Panc1 (cell line): Measurements from ENCODE around the gene DYNC2LI1. TPM values are rescaled to one million over a fixed set of nuclear protein-coding genes. Genes with fewer than 3 reads are reported as not detected.

Experiments used
- ATAC-seq: fragments of 200-7000 bp; cut with Tn5 transposase; 2 replicates; pipeline ENCODE4 v1.9.1; 2020; ENCODE audit warnings: mild to moderate bottlenecking, moderate library complexity
- BruUV-seq: library from RNA; stranded (reverse); fragments of 400-500 nt; replicated peaks from 2 replicates; lab custom pipeline; 2021; lab: Mats Ljungman, UMichigan
- CTCF ChIA-PET: fragments of 300-600 bp; sonication (Branson Sonifier 250); formaldehyde crosslinking; loops from one replicate; lab custom pipeline; 2022; ENCODE audit warnings: antibody characterized with exemption; lab: Charles Lee
- POLR2A ChIA-PET: fragments of 300-600 bp; sonication (Branson Sonifier 250); formaldehyde crosslinking; loops from one replicate; lab custom pipeline; 2022; ENCODE audit warnings: antibody characterized with exemption; lab: Charles Lee
- DNase-seq: peaks from one replicate; pipeline ENCODE4 v3.0.0-alpha.2; 2010; ENCODE audit warnings: low read depth, low spot score
- H3K27ac ChIP-seq: 2 replicates; pipeline ENCODE4 v1.5.1; 2011; ENCODE audit warnings: mild to moderate bottlenecking, low read length, inconsistent platforms
- H3K27me3 ChIP-seq: fragments of 200-500 bp; sonication (Bioruptor generic); 2 replicates; pipeline ENCODE4 v1.6.0; 2014; ENCODE audit warnings: low read length, inconsistent platforms; ENCODE audit not compliant: control insufficient read depth, insufficient read depth
- H3K36me3 ChIP-seq: fragments of 200-500 bp; sonication (Bioruptor generic); 2 replicates; pipeline ENCODE4 v1.5.1; 2014; ENCODE audit warnings: inconsistent platforms, mild to moderate bottlenecking, low read length, moderate library complexity; ENCODE audit not compliant: control insufficient read depth, insufficient read depth
- H3K4me1 ChIP-seq: 2 replicates; pipeline ENCODE4 v1.5.1; 2011; ENCODE audit warnings: inconsistent platforms, mild to moderate bottlenecking, low read length, moderate library complexity; ENCODE audit not compliant: control insufficient read depth, insufficient read depth
- H3K4me3 ChIP-seq, 2 experiments: 2 replicates each; pipeline ENCODE4 v1.5.1; 2011 to 2012; ENCODE audit warnings: low read depth in 2 of 2, low read length in 2 of 2, mild to moderate bottlenecking in 2 of 2, inconsistent platforms in 1 of 2, moderate library complexity in 1 of 2
- H3K9me3 ChIP-seq: fragments of 200-500 bp; sonication (Bioruptor generic); 2 replicates; pipeline ENCODE4 v1.5.1; 2014; ENCODE audit warnings: low read depth, mild to moderate bottlenecking, inconsistent platforms, low read length, moderate library complexity; ENCODE audit not compliant: control insufficient read depth, insufficient read depth
- POLR2AphosphoS5 ChIP-seq: IDR thresholded peaks from 2 replicates; pipeline ENCODE4 v1.6.1; 2012; ENCODE audit warnings: mild to moderate bottlenecking, low read depth, low read length, moderate library complexity
- SIN3A ChIP-seq: IDR thresholded peaks from 2 replicates; pipeline ENCODE4 v1.6.1; 2012; ENCODE audit warnings: low read depth, mild to moderate bottlenecking, low read length, moderate library complexity, borderline replicate concordance; ENCODE audit not compliant: insufficient read depth
- TCF7L2 ChIP-seq: IDR thresholded peaks from 2 replicates; pipeline ENCODE4 v1.6.1; 2011; ENCODE audit warnings: mild to moderate bottlenecking, low read depth, low read length, inconsistent platforms
- in situ Hi-C: cut with HindIII; loops from 2 replicates; pipeline ENCODE4 v1.10.0; 2016; ENCODE audit warnings: low sequenced_read_pairs, low pct_unique_long_range_greater_than_20kb
- intact Hi-C: fragments of 100-400 bp; cut with micrococcal nuclease; formaldehyde crosslinking; loops from one replicate; pipeline ENCODE4 v1.10.0; 2022; ENCODE audit not compliant: unreplicated experiment
- total RNA-seq: library from RNA; stranded (reverse); gene quantifications from one replicate; pipeline ENCODE4 v1.2.1, GENCODE V29; 2021; ENCODE audit not compliant: unreplicated experiment
- TF ChIP-seq, protein P1 (sequence below): fragments of 450-650 bp; IDR thresholded peaks from 2 replicates; pipeline ENCODE4 v1.5.1; 2017; ENCODE audit warnings: mild to moderate bottlenecking
- TF ChIP-seq, protein P2 (sequence below), 2 experiments: IDR thresholded peaks; 2 replicates each; pipeline ENCODE4 v1.6.1; 2011 to 2012; ENCODE audit warnings: low read depth in 2 of 2, control low read depth in 1 of 2, low read length in 1 of 2, mild to moderate bottlenecking in 1 of 2, moderate library complexity in 1 of 2; ENCODE audit not compliant: insufficient read depth in 1 of 2

The DYNC2LI1 gene
- total RNA-seq, 1 experiment from 2014 or later: 8.5 TPM

GRCh38 chr2:43751476-43751990, 22.3 kb upstream of the DYNC2LI1 start:
- TF ChIP-seq TCF7L2: no peak
- no peak for ATAC-seq
- BruUV-seq: no TSS peak
- intact Hi-C loops: no loop called here
- no peaks in the 10 kb centered on the region for H3K36me3 ChIP-seq
- no peak for DNase-seq
- CTCF ChIA-PET: no interaction called here
- no peaks in the 10 kb centered on the region for H3K9me3 ChIP-seq
- H3K4me1 ChIP-seq: no peaks in the 10 kb centered on the region
- no peak overlapping the region for H3K27ac ChIP-seq
- in situ Hi-C loops: no loop called here
- POLR2A ChIA-PET: interaction anchor here (0.6 to 0.7 kb wide), 2 partner anchors 52 to 870 kb away, joined by 3 to 4 read pairs; no protein-coding TSS in a partner anchor
- no peaks in the 10 kb centered on the region for H3K27me3 ChIP-seq
- no peak overlapping the region for H3K4me3 ChIP-seq

GRCh38 chr2:43752302-43752701, 21.5 kb upstream of the DYNC2LI1 start:
- ChIA-PET CTCF (no interaction called here), POLR2A (interaction anchor here (0.5 to 0.7 kb wide), 4 partner anchors 53 to 871 kb away, joined by 3 to 8 read pairs (median 4); no protein-coding TSS in a partner anchor)
- Histone ChIP-seq H3K4me1 (no peaks in the 10 kb centered on the region), H3K4me3 (no peak overlapping the region), H3K27me3 (no peaks in the 10 kb centered on the region), H3K9me3 (no peaks in the 10 kb centered on the region), H3K36me3 (no peaks in the 10 kb centered on the region), H3K27ac (no peak overlapping the region)
- BruUV-seq: no TSS peak
- intact Hi-C loops: no loop called here
- TF ChIP-seq POLR2AphosphoS5: no peak
- TF ChIP-seq SIN3A: no peak
- TF ChIP-seq, protein P1, sequence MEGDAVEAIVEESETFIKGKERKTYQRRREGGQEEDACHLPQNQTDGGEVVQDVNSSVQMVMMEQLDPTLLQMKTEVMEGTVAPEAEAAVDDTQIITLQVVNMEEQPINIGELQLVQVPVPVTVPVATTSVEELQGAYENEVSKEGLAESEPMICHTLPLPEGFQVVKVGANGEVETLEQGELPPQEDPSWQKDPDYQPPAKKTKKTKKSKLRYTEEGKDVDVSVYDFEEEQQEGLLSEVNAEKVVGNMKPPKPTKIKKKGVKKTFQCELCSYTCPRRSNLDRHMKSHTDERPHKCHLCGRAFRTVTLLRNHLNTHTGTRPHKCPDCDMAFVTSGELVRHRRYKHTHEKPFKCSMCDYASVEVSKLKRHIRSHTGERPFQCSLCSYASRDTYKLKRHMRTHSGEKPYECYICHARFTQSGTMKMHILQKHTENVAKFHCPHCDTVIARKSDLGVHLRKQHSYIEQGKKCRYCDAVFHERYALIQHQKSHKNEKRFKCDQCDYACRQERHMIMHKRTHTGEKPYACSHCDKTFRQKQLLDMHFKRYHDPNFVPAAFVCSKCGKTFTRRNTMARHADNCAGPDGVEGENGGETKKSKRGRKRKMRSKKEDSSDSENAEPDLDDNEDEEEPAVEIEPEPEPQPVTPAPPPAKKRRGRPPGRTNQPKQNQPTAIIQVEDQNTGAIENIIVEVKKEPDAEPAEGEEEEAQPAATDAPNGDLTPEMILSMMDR: no peak
- TF ChIP-seq, protein P2, sequence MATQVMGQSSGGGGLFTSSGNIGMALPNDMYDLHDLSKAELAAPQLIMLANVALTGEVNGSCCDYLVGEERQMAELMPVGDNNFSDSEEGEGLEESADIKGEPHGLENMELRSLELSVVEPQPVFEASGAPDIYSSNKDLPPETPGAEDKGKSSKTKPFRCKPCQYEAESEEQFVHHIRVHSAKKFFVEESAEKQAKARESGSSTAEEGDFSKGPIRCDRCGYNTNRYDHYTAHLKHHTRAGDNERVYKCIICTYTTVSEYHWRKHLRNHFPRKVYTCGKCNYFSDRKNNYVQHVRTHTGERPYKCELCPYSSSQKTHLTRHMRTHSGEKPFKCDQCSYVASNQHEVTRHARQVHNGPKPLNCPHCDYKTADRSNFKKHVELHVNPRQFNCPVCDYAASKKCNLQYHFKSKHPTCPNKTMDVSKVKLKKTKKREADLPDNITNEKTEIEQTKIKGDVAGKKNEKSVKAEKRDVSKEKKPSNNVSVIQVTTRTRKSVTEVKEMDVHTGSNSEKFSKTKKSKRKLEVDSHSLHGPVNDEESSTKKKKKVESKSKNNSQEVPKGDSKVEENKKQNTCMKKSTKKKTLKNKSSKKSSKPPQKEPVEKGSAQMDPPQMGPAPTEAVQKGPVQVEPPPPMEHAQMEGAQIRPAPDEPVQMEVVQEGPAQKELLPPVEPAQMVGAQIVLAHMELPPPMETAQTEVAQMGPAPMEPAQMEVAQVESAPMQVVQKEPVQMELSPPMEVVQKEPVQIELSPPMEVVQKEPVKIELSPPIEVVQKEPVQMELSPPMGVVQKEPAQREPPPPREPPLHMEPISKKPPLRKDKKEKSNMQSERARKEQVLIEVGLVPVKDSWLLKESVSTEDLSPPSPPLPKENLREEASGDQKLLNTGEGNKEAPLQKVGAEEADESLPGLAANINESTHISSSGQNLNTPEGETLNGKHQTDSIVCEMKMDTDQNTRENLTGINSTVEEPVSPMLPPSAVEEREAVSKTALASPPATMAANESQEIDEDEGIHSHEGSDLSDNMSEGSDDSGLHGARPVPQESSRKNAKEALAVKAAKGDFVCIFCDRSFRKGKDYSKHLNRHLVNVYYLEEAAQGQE (IDR thresholded peaks at IDR 0.05; ENCODE audit: insufficient read depth in 1 of 2, low read depth in 2 of 2, low read length in 1 of 2): no peak
- no peak for TF ChIP-seq TCF7L2
- in situ Hi-C loops: no loop called here
- ATAC-seq (no peak), DNase-seq (no peak)

GRCh38 chr2:43754180-43754579, 19.7 kb upstream of the DYNC2LI1 start:
- no peak for DNase-seq
- in situ Hi-C loops: no loop called here
- no peaks in the 10 kb centered on the region for H3K9me3 ChIP-seq
- no peak for ATAC-seq
- no peaks in the 10 kb centered on the region for H3K36me3 ChIP-seq
- no peak overlapping the region for H3K27ac ChIP-seq
- ChIA-PET CTCF (interaction anchor here (0.7 kb wide), 1 partner anchor 10 kb away, joined by 3 read pairs; no protein-coding TSS in a partner anchor), POLR2A (no interaction called here)
- TF ChIP-seq, protein P2 (IDR thresholded peaks at IDR 0.05; ENCODE audit: insufficient read depth in 1 of 2, low read depth in 2 of 2, low read length in 1 of 2): no peak
- no peak for TF ChIP-seq POLR2AphosphoS5
- TF ChIP-seq TCF7L2: no peak
- TF ChIP-seq, protein P1: no peak
- no peak for TF ChIP-seq SIN3A
- H3K4me1 ChIP-seq: peaks cover 9% of the 10 kb centered on the region
- intact Hi-C loops: no loop called here
- no peak overlapping the region for H3K4me3 ChIP-seq
- no peaks in the 10 kb centered on the region for H3K27me3 ChIP-seq
- BruUV-seq: no TSS peak
